ENCODE measurements around the gene ZNF619. TPM values are rescaled to one million over a fixed set of nuclear protein-coding genes. Genes with fewer than 3 reads are reported as not detected.

ZNF619 gene
- total and polyA plus RNA-seq, 4 donors: 5.4 to 8.9 (median 6.3) TPM

DNA sequence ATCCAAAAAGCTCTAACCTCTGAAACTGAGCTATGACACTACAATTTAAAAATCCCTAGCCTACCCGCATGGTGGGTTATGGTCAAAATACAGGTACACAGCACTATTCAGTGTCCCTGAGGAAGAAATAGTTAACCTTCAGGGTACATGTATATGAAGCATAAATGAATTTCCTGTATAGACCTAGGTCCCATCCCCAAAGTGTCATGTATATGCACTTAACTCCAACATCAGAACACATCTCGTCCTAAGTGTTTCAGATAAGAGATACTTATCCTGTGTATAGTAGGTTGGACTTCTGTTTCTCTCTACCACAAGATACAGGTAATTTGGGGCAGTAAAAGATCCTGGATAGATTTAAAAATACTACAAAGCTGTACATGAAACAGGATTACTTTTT lies 13.3 kb upstream of the ZNF619 start:
- H3K36me3 ChIP-seq (ENCODE audit: control insufficient read depth, insufficient read depth, low read length): peaks cover 51% of the 10 kb centered on the region
- H3K4me1 ChIP-seq (ENCODE audit: control insufficient read depth, insufficient read depth, low read length): peaks cover 4% of the 10 kb centered on the region
- H3K27ac ChIP-seq (ENCODE audit: low read depth, low read length): no peak overlapping the region
- H3K27me3 ChIP-seq (ENCODE audit: control insufficient read depth, insufficient read depth, low read length): no peaks in the 10 kb centered on the region
- no peak for DNase-seq (ENCODE audit: low read depth in 4 of 6, low spot score in 6 of 6)
- no peak overlapping the region for H3K4me3 ChIP-seq (ENCODE audit: low read depth, low read length)
- no peaks in the 10 kb centered on the region for H3K9me3 ChIP-seq (ENCODE audit: control insufficient read depth, insufficient read depth, low read length)
- no CpG with 5 or more reads among the region's 2 CpGs for whole genome bisulfite sequencing (ENCODE audit: insufficient coverage)

DNA sequence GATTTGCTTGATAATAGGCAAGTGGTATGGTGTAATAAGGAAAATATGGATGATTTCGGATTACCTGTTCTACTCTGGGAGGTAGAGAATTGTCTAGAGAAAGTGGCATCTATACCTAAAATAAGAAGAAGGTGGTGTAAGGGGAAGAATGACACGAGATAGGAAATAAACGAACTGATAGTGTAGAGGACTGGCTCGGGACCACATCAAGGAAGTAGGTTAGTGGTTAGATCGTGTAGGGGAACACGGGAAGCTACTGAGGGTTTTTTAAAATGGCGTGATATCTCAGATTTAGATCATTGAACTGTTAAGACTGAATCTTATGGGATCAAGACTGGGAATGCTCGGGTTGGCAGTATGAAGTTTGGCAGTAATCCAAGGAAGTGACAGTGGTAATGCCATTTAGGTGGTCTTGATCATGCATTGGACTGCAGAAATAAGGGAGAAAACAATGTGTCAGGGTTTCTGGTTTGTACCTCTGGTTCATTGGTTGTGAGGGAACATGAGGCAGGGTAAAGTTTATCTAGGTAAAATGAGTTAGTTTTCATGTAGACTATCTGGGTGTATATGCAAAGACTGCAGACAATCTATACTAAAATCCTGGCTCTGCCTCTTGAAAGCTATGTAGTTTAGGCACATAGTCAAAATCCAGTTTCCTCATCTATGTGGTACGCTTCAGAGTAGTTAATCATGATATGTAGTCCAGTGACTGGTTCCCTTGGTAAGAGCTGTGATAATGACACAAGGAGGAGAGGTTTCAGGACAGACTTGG lies 12.4 kb upstream of the ZNF619 start:
- WGBS (ENCODE audit: insufficient coverage): 81% methylated on average over 8 of the region's 9 CpGs
- DNase-seq (ENCODE audit: low read depth in 4 of 6, low spot score in 6 of 6): no peak
- Histone ChIP-seq H3K27me3 (ENCODE audit: control insufficient read depth, insufficient read depth, low read length) (no peaks in the 10 kb centered on the region), H3K27ac (ENCODE audit: low read depth, low read length) (no peak overlapping the region), H3K4me3 (ENCODE audit: low read depth, low read length) (no peak overlapping the region), H3K9me3 (ENCODE audit: control insufficient read depth, insufficient read depth, low read length) (no peaks in the 10 kb centered on the region), H3K4me1 (ENCODE audit: control insufficient read depth, insufficient read depth, low read length) (no peaks in the 10 kb centered on the region), H3K36me3 (ENCODE audit: control insufficient read depth, insufficient read depth, low read length) (peaks cover 44% of the 10 kb centered on the region)

DNA sequence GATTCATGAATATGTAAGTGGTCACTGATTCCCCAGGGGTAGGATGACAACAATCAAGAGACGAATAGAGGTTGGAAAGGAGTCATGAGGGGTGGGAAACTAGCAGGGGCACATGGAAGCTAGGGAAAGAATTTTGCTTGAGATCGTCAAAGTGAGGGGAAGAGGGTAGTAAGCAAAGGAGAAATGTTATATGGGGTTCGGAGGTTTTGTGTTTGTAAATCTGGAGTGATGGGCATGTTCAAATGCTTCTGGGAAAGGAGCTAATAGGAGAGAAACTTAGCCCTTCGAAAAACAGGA lies 11.9 kb upstream of the ZNF619 start:
- Histone ChIP-seq H3K4me3 (ENCODE audit: low read depth, low read length) (no peak overlapping the region), H3K4me1 (ENCODE audit: control insufficient read depth, insufficient read depth, low read length) (no peaks in the 10 kb centered on the region), H3K27me3 (ENCODE audit: control insufficient read depth, insufficient read depth, low read length) (no peaks in the 10 kb centered on the region), H3K9me3 (ENCODE audit: control insufficient read depth, insufficient read depth, low read length) (no peaks in the 10 kb centered on the region), H3K27ac (ENCODE audit: low read depth, low read length) (no peak overlapping the region), H3K36me3 (ENCODE audit: control insufficient read depth, insufficient read depth, low read length) (peaks cover 39% of the 10 kb centered on the region)
- no peak for DNase-seq (ENCODE audit: low read depth in 4 of 6, low spot score in 6 of 6)
- 68% methylated on average over 4 of the region's 4 CpGs for WGBS (ENCODE audit: insufficient coverage)

DNA sequence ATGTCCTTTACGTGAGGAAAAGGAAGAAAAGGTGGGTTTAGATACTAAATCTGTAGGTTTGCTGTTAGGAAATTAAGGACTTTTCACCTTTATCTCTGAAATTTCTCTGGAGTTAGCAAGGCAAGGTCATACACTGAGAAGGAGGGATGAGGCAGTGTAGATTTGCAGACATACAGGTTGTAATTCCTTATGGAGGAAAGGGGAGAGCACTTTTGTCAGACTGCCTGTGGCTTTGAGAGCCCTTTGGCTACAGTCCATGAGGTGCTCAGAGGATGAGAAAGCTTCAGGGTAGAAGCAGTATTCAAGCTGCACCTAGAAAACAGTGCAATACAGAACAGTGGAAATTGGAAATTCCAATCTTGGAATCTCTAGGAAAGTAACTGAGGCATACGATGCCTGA lies 11.5 kb upstream of the ZNF619 start:
- H3K4me1 ChIP-seq (ENCODE audit: control insufficient read depth, insufficient read depth, low read length): no peaks in the 10 kb centered on the region
- H3K27me3 ChIP-seq (ENCODE audit: control insufficient read depth, insufficient read depth, low read length): no peaks in the 10 kb centered on the region
- no peak for DNase-seq (ENCODE audit: low read depth in 4 of 6, low spot score in 6 of 6)
- peaks cover 35% of the 10 kb centered on the region for H3K36me3 ChIP-seq (ENCODE audit: control insufficient read depth, insufficient read depth, low read length)
- H3K9me3 ChIP-seq (ENCODE audit: control insufficient read depth, insufficient read depth, low read length): no peaks in the 10 kb centered on the region
- no peak overlapping the region for H3K27ac ChIP-seq (ENCODE audit: low read depth, low read length)
- 95% methylated on average over 2 of the region's 2 CpGs for WGBS (ENCODE audit: insufficient coverage)
- H3K4me3 ChIP-seq (ENCODE audit: low read depth, low read length): no peak overlapping the region

DNA sequence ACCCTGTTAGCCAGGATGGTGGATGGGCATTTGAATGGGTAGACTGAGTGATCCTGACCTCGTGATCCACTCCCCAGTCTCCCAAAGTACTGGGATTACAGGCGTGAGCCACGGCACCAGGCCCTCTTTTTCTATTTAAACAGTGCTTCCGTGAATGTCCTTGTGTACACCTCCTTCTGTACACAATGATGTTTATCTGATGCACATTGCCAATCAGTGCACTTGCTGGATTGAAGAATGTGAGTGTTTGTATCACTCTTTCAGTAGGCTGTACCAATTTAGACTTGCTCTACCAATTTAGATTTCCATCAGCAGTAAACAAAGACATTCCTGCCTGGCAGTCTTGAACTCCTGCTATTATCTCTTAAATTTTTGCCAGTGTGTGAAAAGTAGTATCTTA lies 8.9 kb upstream of the ZNF619 start:
- peaks cover 17% of the 10 kb centered on the region for H3K36me3 ChIP-seq (ENCODE audit: control insufficient read depth, insufficient read depth, low read length)
- no peak overlapping the region for H3K4me3 ChIP-seq (ENCODE audit: low read depth, low read length)
- no peaks in the 10 kb centered on the region for H3K4me1 ChIP-seq (ENCODE audit: control insufficient read depth, insufficient read depth, low read length)
- H3K27ac ChIP-seq (ENCODE audit: low read depth, low read length): no peak overlapping the region
- no peak for DNase-seq (ENCODE audit: low read depth in 4 of 6, low spot score in 6 of 6)
- no peaks in the 10 kb centered on the region for H3K27me3 ChIP-seq (ENCODE audit: control insufficient read depth, insufficient read depth, low read length)
- WGBS (ENCODE audit: insufficient coverage): 93% methylated on average over 3 of the region's 4 CpGs
- no peaks in the 10 kb centered on the region for H3K9me3 ChIP-seq (ENCODE audit: control insufficient read depth, insufficient read depth, low read length)

DNA sequence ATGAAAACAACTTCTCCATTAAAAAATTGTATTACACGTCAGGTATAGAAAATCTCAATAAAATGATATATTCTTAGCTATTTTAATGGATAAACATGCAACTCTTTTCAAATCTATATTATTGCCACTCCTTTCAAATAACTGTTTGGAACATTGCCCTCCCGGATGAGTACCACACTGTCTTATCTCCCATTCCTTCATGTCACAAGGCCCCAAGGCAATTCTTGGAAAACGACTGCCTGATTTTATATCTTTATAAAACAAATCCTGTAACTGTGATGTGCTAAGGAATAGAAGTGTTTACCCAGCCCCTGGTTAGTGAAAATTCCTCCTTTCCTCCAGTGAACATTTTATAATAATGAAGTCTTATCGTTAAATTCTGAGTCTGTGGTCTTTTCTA lies 6.2 kb upstream of the ZNF619 start:
- no peaks in the 10 kb centered on the region for H3K4me1 ChIP-seq (ENCODE audit: control insufficient read depth, insufficient read depth, low read length)
- no peaks in the 10 kb centered on the region for H3K9me3 ChIP-seq (ENCODE audit: control insufficient read depth, insufficient read depth, low read length)
- H3K36me3 ChIP-seq (ENCODE audit: control insufficient read depth, insufficient read depth, low read length): peaks cover 7% of the 10 kb centered on the region
- WGBS (ENCODE audit: insufficient coverage): no CpG with 5 or more reads among the region's 4 CpGs
- DNase-seq (ENCODE audit: low read depth in 4 of 6, low spot score in 6 of 6): no peak
- no peaks in the 10 kb centered on the region for H3K27me3 ChIP-seq (ENCODE audit: control insufficient read depth, insufficient read depth, low read length)
- H3K27ac ChIP-seq (ENCODE audit: low read depth, low read length): no peak overlapping the region
- no peak overlapping the region for H3K4me3 ChIP-seq (ENCODE audit: low read depth, low read length)

DNA sequence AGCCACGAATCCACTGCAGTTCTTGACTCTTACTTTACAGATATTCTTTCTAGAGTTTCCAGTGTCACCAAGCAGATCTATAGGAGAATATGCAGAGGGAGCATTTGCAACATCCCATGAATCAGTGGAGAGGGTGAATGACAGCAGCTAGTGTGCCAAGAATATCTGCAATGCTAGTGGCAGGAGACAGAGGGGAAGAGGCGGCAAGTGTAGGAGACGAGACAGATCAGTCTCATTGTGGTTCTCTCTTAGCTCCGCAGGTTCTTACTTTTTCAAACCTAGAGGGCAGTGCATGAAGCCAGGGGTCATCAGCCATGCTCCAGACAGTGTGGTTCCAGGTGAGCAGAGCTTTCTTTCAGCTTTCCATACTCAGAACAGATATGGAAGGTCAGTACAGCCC lies 744 bp downstream of the ZNF619 start:
- peak in 2 of 6 donors; percentile 14 to 35 for DNase-seq (ENCODE audit: low read depth in 4 of 6, low spot score in 6 of 6)
- Histone ChIP-seq H3K4me3 (ENCODE audit: low read depth, low read length) (peak overlapping the region; percentile 94), H3K27ac (ENCODE audit: low read depth, low read length) (no peak overlapping the region), H3K9me3 (ENCODE audit: control insufficient read depth, insufficient read depth, low read length) (no peaks in the 10 kb centered on the region), H3K4me1 (ENCODE audit: control insufficient read depth, insufficient read depth, low read length) (peaks cover 5% of the 10 kb centered on the region), H3K36me3 (ENCODE audit: control insufficient read depth, insufficient read depth, low read length) (peaks cover 15% of the 10 kb centered on the region), H3K27me3 (ENCODE audit: control insufficient read depth, insufficient read depth, low read length) (no peaks in the 10 kb centered on the region)
- WGBS (ENCODE audit: insufficient coverage): no CpG with 5 or more reads among the region's 4 CpGs

DNA sequence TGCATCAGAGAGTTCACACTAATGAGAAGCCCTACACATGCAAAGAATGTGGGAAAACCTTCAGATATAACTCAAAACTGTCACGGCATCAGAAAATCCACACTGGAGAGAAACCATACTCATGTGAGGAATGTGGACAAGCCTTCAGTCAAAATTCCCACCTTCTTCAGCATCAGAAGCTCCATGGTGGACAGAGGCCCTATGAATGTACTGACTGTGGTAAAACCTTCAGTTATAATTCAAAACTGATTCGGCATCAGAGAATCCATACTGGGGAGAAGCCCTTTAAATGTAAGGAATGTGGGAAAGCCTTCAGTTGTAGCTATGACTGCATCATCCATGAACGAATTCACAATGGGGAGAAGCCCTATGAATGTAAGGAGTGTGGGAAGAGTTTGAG lies 10.2 kb downstream of the ZNF619 start:
- H3K4me3 ChIP-seq (ENCODE audit: low read depth, low read length): no peak overlapping the region
- H3K36me3 ChIP-seq (ENCODE audit: control insufficient read depth, insufficient read depth, low read length): peaks cover 26% of the 10 kb centered on the region
- H3K27me3 ChIP-seq (ENCODE audit: control insufficient read depth, insufficient read depth, low read length): no peaks in the 10 kb centered on the region
- WGBS (ENCODE audit: insufficient coverage): 100% methylated on average over 1 of the region's 3 CpGs
- no peak overlapping the region for H3K27ac ChIP-seq (ENCODE audit: low read depth, low read length)
- H3K4me1 ChIP-seq (ENCODE audit: control insufficient read depth, insufficient read depth, low read length): no peaks in the 10 kb centered on the region
- H3K9me3 ChIP-seq (ENCODE audit: control insufficient read depth, insufficient read depth, low read length): no peaks in the 10 kb centered on the region
- DNase-seq (ENCODE audit: low read depth in 4 of 6, low spot score in 6 of 6): no peak

DNA sequence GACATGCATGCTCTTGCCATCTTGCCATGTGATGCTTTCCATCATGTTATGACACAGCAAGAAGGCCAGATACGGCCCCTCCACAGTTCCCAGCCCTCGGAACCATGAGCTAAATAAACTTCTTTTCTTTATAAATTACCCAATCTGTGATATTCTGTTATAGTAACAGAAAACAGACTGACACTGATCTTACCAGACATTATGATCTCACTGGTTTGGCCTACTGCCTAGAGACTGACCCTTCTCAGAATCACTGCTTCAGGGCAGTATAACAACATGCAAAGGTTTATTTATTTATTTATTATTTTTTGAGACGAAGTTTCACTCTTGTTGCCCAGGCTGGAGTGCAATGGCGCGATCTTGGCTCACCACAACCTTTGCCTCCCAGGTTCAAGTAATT lies 14.0 kb downstream of the ZNF619 start:
- WGBS (ENCODE audit: insufficient coverage): 80% methylated on average over 1 of the region's 5 CpGs
- no peak for DNase-seq (ENCODE audit: low read depth in 4 of 6, low spot score in 6 of 6)
- Histone ChIP-seq H3K36me3 (ENCODE audit: control insufficient read depth, insufficient read depth, low read length) (peaks cover 13% of the 10 kb centered on the region), H3K9me3 (ENCODE audit: control insufficient read depth, insufficient read depth, low read length) (no peaks in the 10 kb centered on the region), H3K4me1 (ENCODE audit: control insufficient read depth, insufficient read depth, low read length) (no peaks in the 10 kb centered on the region), H3K27ac (ENCODE audit: low read depth, low read length) (no peak overlapping the region), H3K27me3 (ENCODE audit: control insufficient read depth, insufficient read depth, low read length) (no peaks in the 10 kb centered on the region), H3K4me3 (ENCODE audit: low read depth, low read length) (no peak overlapping the region)

DNA sequence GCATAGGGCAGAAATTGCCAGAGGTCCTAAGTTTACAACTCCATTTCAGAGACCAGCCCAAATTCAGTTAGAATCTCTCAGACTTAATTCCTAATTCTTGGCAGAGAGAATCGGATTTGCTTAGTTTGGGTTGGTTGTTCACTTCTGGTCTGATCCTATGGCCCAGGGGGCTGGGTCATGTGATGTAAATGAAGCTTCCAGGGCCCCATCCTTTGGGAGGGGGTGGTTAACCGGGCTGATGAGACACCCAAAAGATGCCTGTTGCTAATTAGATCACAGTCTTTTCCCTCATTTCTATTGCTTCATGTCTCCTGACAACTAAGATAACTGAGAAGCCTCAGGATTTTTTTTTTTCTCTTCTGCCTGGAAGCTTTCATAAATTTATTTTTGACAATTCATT lies 17.8 kb downstream of the ZNF619 start:
- H3K27ac ChIP-seq (ENCODE audit: low read depth, low read length): no peak overlapping the region
- no peaks in the 10 kb centered on the region for H3K4me1 ChIP-seq (ENCODE audit: control insufficient read depth, insufficient read depth, low read length)
- WGBS (ENCODE audit: insufficient coverage): no CpG with 5 or more reads among the region's 2 CpGs
- no peaks in the 10 kb centered on the region for H3K36me3 ChIP-seq (ENCODE audit: control insufficient read depth, insufficient read depth, low read length)
- DNase-seq (ENCODE audit: low read depth in 4 of 6, low spot score in 6 of 6): no peak
- H3K9me3 ChIP-seq (ENCODE audit: control insufficient read depth, insufficient read depth, low read length): no peaks in the 10 kb centered on the region
- no peaks in the 10 kb centered on the region for H3K27me3 ChIP-seq (ENCODE audit: control insufficient read depth, insufficient read depth, low read length)
- no peak overlapping the region for H3K4me3 ChIP-seq (ENCODE audit: low read depth, low read length)

Data from spinal cord (tissue), 10 donors.